NOMO-1 treated with DMSO at 0.1 percent for 48 hours (cell line): ENCODE results near the gene LPCAT1.
"Not testable (repeated sequence)": the region's sequence is repeated elsewhere in the genome, so short reads cannot be mapped to it uniquely, and the experiment has no call there.

ENCODE experiments used
- DNase-seq: peaks from one replicate; lab custom pipeline; 2025; ENCODE audit not compliant: unreplicated experiment; lab: John Stamatoyannopoulos, UW

The LPCAT1 gene

GRCh38 chr5:1468629-1469527 is 54.9 kb downstream of the LPCAT1 start:
- DNase-seq: no peak

GRCh38 chr5:1468247-1468612 is 55.5 kb downstream of the LPCAT1 start:
- no peak for DNase-seq

GRCh38 chr5:1467341-1468246 is 56.2 kb downstream of the LPCAT1 start:
- DNase-seq: no peak

- DNase-seq: no peak
Measured at GRCh38 chr5:1466631-1467265, 57.0 kb downstream of the LPCAT1 start.

- DNase-seq: no peak
Measured at GRCh38 chr5:1465966-1466471, 57.7 kb downstream of the LPCAT1 start.

GRCh38 chr5:1465117-1465516 is 58.6 kb downstream of the LPCAT1 start:
- no peak for DNase-seq

GRCh38 chr5:1464511-1464910 is 59.2 kb downstream of the LPCAT1 start:
- no peak for DNase-seq

GRCh38 chr5:1464096-1464446 is 59.7 kb downstream of the LPCAT1 start:
- no peak for DNase-seq

GRCh38 chr5:1463326-1464095 is 60.2 kb downstream of the LPCAT1 start:
- DNase-seq: no peak

- DNase-seq: no peak
Measured at GRCh38 chr5:1462358-1462757, 61.4 kb downstream of the LPCAT1 start.

- no peak for DNase-seq
Measured at GRCh38 chr5:1461396-1461795, 62.4 kb downstream of the LPCAT1 start.

- no peak for DNase-seq
Measured at GRCh38 chr5:1460054-1460682, 63.6 kb downstream of the LPCAT1 start.

GRCh38 chr5:1459435-1459834 is 64.3 kb downstream of the LPCAT1 start:
- not testable (repeated sequence) for DNase-seq

GRCh38 chr5:1456110-1456881 is 67.5 kb downstream of the LPCAT1 start:
- not testable (repeated sequence) for DNase-seq

- no peak for DNase-seq
Measured at GRCh38 chr5:1453613-1454012, 70.1 kb downstream of the LPCAT1 start.

- DNase-seq: no peak
Measured at GRCh38 chr5:1449081-1449630, 74.6 kb downstream of the LPCAT1 start.

GRCh38 chr5:1448511-1449011 is 75.2 kb downstream of the LPCAT1 start:
- DNase-seq: no peak

GRCh38 chr5:1447671-1448361 is 75.9 kb downstream of the LPCAT1 start:
- DNase-seq: no peak
